ENCODE results near the gene SEPTIN12. TPM values are rescaled to one million over a fixed set of nuclear protein-coding genes. Genes with fewer than 3 reads are reported as not detected.

Gene SEPTIN12
- total and polyA plus RNA-seq, 10 of the 15 experiments (the other 5 are each of a cell fraction or from before 2014, with no cell fraction given) = not detected

GRCh38 chr16:4746215-4746614 is 41.9 kb downstream of the SEPTIN12 start (continued):
- TF ChIP-seq ZNF592 (IDR thresholded peaks at IDR 0.05) = no peak
- no peak for TF ChIP-seq ATF3 (IDR thresholded peaks at IDR 0.05; ENCODE audit: borderline replicate concordance, extremely low read depth, low read depth, low read length)
- no peak for TF ChIP-seq MTA2 (IDR thresholded peaks at IDR 0.05; ENCODE audit: low read depth)
- TF ChIP-seq RELA (IDR thresholded peaks at IDR 0.05; ENCODE audit: borderline replicate concordance, partially characterized antibody) = no peak
- no peak for TF ChIP-seq KLF5 (IDR thresholded peaks at IDR 0.05; ENCODE audit: partially characterized antibody)
- no peak for TF ChIP-seq CBX3 (IDR thresholded peaks at IDR 0.05; ENCODE audit: borderline replicate concordance, low read depth)
- no peak for TF ChIP-seq CHD1 (IDR thresholded peaks at IDR 0.05; ENCODE audit: low read depth, low read length)
- TF ChIP-seq IRF4 (IDR thresholded peaks at IDR 0.05; ENCODE audit: low read depth, low read length) = no peak
- TF ChIP-seq CTCF (IDR thresholded peaks at IDR 0.05 in 2 of 3, conservative IDR thresholded peaks at IDR 0.05 in 1 of 3; ENCODE audit: control insufficient read depth in 2 of 3, extremely low read depth in 1 of 3, insufficient read depth in 1 of 3, low read depth in 3 of 3, low read length in 3 of 3) = no peak
